Heart left ventricle (tissue), 13 donors: ENCODE data around the gene NCAPG.

Experiments used
- CTCF ChIP-seq, 12 donors: fragments of 200-600 bp; sonication (generic) in 4 of 12; IDR thresholded peaks; one replicate each; pipeline versions ENCODE4 v1.5.0 to v1.8.0; 2018 to 2022; ENCODE audit warnings: antibody characterized with exemption in 12 of 12, mild to moderate bottlenecking in 5 of 12
- POLR2A ChIP-seq, 2 donors: fragments of 450-650 bp; IDR thresholded peaks; one replicate each; pipeline ENCODE4 v1.6.1; 2017; ENCODE audit warnings: antibody characterized with exemption in 2 of 2, mild to moderate bottlenecking in 2 of 2, moderate library complexity in 2 of 2
- donor health status: ischemic (EF 13 %, LVEDD 7.1; RV severe dilation, severe dysfunction).
- donor health status: DM: no; HTN: yes; CAD: no.
- donor health status: DM: no; HTN: no; CAD: no.
- donor health status: ischemic (EF 25% LVEDD 6.9; RV normal size, moderate dysfunction).
- donor health status: ischemic (EF 25% LVEDD 5.7; RV mildly dilated, moderate dysfunction).
- donor health status: ischemic (EF 35%, LVEDD 5.7; RV mildly dilated, moderate dysfunction).
- donor health status: nonischemic (EF 11% LVEDD 7.7; RV severe dilation, severe dysfunction).
- donor health status: DM: yes; HTN: yes; CAD: no.
- donor health status: PGD.
- donor health status: ischemic (EF 29% LVEDD 5.4; RV normal size, mild dysfunction).
- donor health status: nonischemic (EF 23%, LVEDD 6.1; RV moderate dilation, normal function).

- TF ChIP-seq CTCF (IDR thresholded peaks at IDR 0.05) (no peak), POLR2A (IDR thresholded peaks at IDR 0.05) (no peak)
Measured at GRCh38 chr4:17889692-17890091, 78.9 kb downstream of the NCAPG start.
